IPS-NIHi11 (cell line): Measurements from ENCODE around the gene KCNJ1.

Source experiments
- DNase-seq: peaks from one replicate; pipeline ENCODE4 v3.0.0; 2012; ENCODE audit warnings: mixed read lengths, low spot score

The KCNJ1 gene

DNA sequence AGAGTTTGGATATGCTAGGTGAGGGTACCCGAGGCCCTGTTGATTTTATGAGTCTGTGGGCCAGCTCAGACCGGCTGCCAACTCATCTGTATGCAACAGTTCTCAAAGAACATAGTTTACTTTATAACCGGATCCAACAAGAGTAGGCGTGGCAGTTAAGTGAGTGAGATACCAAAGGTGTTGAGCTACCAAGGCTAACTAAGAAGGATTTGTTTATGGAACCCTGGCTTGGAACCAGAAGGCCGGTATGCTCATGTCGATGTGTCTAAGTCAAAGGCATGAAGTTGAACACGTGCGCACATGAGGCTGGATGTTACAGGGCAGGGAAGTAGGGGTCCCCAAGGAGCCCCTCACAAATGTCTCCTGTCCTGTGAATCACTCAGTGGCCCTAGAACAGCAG lies at the start of gene KCNJ1:
Gene KCNJ1, minus strand, starts transcription at position 20 of the 400 bp plus-strand sequence. CDS start 27,053 bp downstream, outside the sequence.
- no peak for DNase-seq

DNA sequence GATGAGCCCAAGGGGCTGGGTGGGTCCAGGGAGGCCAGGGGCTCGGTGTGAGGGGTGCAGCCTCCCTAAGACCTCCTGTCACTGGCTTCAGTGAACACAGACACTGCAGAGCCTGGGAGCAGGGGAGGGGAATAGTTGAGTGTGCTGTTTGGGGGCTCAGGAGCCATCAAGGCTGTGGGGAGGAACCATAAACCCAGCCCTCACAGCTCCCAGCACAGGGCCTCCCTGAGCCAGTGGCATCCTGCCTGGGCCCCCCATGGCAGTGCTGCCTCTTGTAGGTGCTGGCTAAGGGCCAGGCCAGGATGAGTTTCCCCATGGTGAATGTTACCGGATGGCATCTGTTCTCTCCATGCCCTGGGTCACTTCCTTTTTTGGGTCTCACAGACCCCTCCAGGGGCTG lies 49.6 kb upstream of the KCNJ1 start:
- DNase-seq = no peak

DNA sequence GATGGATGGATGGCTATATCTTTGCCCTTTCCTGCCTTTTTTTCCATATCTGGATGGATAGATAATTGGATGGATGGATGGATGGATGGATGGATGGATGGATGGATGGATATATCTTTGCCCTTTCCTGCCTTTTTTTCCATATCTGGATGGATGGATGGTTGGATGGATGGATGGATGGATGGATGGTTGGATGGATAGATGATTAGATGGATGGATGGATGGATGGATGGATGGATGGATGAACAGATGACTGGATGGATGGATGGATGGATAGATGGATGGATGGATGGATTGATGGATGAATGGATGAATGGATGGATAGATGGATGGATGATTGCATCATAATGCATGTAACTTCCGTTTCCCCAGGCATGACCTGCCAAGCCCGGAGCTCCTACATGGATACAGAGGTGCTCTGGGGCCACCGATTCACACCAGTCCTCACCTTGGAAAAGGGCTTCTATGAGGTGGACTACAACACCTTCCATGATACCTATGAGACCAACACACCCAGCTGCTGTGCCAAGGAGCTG lies 49.0 kb upstream of the KCNJ1 start:
- DNase-seq = no peak

DNA sequence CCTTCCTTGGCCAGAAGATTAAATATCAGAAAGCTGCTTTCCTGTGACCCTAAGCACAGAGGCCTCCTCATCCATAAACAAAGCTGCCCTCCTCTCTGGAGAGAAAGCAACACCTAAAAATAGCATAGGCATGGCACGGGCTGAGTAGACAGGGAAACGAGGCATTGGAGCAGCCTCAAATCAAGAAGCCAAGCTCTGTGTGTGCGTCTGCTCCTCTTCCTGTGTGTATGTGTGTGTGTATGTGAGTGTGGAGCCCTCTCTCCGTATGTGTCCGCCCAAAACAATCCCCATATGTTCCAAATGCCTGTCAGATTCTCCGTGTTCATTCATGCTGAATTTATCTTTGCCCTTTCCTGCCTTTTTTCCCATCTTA lies 48.0 kb upstream of the KCNJ1 start:
- DNase-seq = no peak

DNA sequence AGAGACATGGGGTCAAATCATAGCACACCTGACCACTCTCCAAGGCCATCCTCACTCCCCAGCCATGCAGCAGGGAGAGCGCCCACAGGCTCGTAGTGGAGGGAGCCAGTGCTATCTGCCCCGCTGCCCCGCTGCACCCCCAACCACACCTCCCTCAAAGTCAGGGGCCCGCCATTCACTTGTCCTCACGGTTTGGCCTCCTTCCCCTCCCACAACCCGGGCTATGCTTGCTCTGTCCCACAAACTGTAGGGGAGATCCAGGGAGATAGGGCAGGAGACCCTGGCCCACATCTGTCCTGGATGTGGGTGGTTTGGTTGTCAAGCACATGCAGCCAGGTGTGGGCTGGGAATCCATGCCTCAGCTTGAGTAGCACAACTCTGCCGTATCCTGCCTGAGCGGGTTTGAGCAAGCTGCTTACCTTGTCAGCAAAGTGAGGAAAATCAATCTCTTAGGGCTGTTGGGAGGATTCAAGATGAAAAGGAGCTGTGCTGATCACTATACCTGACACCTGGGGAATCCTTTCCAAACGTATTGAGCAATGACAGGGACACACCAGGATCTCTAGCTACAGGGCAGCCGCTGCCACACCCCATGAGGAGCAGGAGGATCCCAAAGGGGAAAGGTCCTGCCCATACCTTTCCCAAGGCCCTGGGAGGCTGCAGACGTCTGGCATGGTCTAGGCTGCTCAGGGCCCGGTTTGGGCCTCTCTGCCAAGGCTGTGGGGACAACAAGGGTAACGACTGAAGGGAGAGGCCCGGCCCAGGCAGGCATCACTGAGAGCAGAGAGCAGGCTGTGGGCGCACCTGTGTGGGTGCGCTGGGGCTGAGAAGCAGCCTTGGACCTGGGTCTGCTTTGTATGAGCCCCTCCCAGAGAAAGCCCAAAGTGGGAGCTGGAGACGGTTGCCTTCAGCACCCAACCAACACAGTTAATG lies 47.4 kb upstream of the KCNJ1 start:
- DNase-seq = no peak

DNA sequence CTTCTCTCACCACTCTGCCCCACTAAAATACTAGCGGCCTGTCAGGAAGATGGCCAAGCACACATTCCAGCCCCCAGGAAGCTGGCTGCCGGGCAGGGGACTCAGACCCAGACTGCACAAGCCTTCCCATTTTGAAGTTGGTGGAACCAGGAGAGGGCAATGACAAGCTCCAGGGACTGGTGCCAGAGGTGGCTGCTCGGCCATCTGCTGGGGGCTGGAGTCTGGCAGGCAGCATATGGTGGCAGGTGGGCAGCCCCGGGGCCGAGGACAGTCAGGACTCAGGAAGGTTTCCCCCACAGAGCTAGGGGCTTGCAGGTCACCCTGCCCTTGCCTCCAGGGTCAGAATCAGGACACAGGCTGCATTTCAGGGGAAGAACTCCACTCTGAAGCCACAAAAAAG lies 46.7 kb upstream of the KCNJ1 start:
- DNase-seq = no peak

DNA sequence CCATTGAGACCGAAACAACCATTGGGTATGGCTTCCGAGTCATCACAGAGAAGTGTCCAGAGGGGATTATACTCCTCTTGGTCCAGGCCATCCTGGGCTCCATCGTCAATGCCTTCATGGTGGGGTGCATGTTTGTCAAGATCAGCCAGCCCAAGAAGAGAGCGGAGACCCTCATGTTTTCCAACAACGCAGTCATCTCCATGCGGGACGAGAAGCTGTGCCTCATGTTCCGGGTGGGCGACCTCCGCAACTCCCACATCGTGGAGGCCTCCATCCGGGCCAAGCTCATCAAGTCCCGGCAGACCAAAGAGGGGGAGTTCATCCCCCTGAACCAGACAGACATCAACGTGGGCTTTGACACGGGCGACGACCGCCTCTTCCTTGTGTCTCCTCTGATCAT lies 44.6 kb upstream of the KCNJ1 start:
- no peak for DNase-seq

DNA sequence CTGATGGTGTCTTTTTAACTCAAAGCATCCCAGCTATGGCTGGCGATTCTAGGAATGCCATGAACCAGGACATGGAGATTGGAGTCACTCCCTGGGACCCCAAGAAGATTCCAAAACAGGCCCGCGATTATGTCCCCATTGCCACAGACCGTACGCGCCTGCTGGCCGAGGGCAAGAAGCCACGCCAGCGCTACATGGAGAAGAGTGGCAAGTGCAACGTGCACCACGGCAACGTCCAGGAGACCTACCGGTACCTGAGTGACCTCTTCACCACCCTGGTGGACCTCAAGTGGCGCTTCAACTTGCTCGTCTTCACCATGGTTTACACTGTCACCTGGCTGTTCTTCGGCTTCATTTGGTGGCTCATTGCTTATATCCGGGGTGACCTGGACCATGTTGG lies 44.1 kb upstream of the KCNJ1 start:
- DNase-seq = no peak

DNA sequence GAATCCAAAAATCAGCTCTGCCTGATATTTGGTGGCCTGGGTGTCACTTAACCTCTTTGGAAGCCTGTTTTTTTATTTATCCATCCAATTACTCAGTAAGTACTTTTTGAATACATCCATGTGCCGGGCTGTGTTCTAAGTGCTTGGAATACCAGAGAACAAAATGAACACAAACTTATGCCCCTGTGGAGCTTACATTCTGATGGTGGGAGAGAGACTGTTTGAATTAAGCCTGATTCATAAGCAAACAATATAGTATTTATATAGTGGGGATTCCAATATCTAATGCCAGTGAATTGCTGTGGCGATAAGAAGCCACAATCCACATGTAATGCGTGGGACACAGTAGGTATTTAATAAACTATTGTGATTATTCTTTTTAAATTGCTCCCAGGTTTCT lies 43.5 kb upstream of the KCNJ1 start:
- no peak for DNase-seq

DNA sequence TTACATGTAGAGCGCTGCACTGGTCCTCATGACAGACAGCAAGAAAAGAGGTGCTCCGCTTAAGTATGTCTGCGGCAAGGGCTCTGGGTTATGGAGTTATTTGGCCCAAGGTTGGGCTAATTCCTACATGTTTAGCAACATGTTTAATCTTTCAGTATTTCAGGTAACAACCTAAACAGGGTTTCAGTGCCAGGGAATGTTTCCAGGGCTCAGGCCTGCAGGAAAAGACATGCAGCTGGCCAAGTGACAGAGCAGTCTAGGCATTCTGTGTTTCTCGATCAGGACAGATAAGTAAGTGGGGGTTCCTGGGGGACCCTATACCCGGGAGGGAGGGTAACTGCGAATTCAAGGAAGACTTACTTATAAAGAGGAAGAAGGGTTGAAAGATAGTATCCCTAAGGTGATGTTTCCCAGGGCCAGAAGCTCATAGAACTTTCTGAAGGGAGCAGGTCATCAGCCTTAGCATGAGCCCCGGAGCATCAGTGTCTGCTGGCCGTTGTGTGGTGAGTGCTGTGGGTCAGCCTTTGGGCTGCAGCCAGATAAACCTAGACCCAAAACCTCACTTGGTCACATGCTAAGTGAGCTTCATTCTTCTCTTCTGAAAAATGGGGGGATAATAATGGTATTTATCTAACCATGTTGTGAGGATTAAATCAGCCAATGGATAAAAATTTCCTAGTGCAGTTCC lies 42.5 kb upstream of the KCNJ1 start:
- DNase-seq = no peak

DNA sequence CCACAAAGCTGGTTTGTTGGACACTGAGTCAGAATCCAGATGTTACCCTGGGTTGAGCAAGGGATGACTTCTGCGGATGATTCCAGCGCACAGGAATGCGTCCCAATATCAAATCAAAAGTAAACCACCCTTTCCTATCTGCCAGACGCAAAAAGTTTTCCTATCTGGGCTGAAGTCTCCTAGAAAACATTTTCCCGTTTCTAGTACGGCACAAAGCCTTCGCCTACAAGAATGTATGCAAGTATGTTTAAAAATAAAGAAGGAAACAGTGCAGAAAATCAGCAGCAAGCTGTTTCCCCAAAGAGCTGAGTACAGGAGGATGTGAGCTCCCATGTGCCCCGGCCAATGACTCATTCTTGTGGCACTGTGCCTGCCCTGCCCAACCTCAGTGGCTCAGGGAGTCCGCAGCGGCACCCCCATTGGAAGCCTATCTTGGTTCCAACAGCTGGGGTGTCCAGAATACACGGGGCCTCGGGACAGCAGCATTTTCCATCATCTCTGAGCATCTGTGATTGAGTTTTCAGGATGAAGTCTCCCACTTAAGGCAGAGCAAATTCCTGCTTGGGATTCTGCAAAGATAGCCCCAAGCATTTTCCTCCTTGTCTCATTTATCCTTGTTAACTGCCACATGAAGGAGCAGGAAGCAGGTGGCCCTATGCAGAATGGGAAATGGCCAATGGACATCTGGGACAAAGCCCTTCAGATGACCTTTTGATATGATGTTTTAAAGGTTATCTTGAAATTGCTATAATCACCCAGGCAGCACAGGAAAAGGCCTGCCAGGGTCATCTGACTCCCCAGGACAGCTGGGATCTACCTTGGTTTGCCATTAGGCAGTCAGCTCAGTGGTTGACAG lies 41.5 kb upstream of the KCNJ1 start:
- DNase-seq = no peak

DNA sequence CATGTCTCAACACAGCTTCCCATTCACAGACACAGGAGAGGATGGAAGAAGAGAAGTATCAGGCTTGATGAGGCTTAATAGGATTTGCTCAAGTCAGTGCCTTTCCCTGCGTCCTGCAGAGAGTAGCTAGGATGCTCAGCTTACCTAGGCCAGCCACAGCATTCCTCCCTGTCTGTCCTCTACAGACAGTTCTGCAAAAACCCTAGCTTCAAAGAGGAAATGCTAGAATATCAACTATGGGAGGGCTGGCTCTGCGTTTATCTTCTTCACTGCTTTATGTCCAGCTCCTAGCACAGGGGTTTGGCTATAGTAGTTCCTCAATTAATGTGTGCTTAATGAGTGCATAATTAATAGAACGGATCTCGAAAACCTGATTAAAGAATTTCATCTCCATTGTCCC lies 40.5 kb upstream of the KCNJ1 start:
- DNase-seq = no peak

DNA sequence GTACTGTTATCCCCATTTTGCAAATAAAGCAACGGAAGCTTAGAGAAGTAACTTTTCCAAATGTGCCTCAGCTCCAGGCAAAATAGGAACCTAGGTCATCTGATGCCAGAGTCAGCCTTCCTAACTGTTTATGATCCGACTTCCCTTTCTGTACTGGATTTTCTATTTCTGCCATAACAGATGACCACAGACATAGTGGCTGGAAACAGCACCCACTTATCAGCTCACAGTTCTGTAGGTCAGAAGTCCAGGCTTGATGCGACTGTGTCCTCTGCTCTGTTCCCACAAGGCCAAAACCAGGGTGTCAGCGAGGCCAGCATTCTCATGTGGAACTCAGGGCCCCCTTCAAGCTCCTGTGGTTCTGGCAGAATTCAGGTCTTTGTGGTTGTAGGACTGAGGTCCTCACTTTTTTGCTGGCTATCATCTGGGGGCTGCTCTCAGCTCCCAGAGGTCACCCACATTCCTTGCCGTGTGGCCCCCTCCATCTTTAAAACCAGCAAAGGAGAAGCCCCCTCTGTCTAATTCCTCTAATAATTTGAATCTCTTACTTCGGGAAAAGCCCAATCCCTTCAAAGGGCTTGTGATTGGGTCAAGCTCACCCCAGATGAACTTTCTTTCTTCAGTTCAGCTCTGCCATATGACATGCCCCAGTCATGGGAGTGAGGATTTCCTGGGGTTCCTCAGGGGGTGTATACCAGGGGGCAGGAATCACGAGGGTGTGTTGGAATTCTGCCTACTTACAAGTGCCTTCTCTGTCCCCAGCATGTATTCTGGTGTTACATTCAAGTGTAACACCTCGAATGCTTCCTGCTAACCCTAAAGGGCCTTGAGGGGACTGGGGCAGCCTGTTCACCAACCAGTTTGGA lies 39.3 kb upstream of the KCNJ1 start:
- no peak for DNase-seq

DNA sequence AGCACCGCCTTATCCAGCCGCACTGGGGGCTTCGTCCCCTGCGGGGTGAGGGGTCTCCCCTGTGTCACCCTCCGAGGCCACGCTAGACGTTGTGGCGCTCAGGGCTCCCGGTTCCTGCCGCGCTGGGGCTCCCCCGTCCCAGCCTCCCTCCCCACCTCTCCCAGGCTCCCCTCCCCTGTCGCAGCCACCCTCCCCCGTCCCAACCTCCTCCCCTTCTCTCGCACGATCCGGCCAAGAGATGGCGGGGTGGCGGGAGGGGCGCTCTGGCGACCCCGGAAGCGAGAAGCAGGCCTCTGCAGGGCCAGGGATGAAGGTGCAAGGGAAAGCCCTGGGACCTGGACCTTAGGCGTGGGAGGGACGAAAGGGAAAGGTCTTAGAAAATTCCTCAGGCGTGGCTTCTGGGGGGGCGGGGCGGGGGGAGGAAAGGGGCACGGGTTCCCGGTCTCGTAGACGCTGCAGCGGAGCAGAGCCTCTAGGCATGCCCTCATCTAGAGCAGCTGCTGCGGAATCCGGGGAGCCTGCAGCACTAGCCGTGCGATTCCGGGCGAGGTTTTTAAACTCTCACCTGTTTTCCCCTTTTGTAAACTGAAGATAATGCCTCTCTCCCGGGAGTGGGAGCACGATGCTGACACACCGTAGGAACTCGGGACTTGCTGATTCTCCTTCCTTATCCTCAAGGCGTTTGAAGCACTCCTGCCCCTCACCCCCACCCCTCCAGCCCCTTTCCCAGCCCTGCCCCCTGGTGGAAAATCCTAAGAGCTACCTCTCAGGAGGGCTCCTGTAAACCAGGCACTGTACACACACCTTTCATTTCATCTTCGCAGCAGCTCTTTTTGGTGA lies 38.5 kb upstream of the KCNJ1 start:
- DNase-seq = peak; percentile 84

DNA sequence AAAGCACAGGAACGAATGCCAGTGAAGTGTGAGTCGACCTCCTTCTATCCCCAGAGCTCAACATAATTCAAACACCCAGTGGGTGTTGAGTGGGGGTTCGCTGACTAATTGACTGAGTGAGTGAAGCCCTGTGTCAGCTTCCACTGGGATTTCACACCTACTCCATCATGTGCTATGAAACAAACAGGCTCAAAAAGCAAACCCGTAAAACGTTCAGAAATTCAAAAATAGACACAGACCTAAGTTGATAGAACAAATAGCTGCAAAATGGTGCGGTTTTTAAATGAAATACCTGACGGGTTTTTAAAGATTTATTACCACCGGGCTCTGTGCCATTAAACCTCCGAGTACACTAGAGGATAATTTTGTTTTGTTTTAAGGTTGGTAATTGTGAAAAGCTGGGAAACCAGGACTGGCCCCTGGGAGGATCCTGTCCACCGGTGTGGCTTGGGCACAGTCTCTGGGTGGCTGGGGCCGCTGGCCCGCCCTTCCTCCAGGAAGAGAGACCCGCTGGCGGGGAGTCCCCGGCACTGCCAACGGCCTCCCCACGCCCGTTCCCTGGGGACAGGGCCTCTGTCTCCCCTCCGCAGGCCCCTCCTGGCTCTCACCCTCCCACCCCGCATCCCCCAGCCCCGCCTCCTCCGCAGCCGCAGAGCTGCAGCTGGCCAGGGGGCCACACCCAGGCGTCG lies 37.7 kb upstream of the KCNJ1 start:
- DNase-seq = peak; percentile 75

DNA sequence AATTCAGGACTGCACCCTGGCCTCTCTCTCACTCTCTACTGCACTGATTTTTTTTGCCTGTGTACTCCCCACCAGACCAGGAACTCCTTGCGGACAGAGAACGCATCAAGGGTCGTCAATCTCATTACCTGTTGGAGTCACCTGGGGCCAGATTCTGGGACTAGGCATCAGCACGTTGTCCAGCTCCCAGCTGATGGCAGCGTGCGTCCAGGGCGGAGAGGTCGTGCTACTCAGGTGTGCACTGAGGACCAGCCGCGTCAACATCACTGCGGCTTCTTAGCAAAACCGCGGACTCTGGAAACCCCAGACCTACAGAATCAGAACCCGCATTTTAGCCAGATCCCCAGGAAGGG lies 37.2 kb upstream of the KCNJ1 start:
- DNase-seq = no peak

DNA sequence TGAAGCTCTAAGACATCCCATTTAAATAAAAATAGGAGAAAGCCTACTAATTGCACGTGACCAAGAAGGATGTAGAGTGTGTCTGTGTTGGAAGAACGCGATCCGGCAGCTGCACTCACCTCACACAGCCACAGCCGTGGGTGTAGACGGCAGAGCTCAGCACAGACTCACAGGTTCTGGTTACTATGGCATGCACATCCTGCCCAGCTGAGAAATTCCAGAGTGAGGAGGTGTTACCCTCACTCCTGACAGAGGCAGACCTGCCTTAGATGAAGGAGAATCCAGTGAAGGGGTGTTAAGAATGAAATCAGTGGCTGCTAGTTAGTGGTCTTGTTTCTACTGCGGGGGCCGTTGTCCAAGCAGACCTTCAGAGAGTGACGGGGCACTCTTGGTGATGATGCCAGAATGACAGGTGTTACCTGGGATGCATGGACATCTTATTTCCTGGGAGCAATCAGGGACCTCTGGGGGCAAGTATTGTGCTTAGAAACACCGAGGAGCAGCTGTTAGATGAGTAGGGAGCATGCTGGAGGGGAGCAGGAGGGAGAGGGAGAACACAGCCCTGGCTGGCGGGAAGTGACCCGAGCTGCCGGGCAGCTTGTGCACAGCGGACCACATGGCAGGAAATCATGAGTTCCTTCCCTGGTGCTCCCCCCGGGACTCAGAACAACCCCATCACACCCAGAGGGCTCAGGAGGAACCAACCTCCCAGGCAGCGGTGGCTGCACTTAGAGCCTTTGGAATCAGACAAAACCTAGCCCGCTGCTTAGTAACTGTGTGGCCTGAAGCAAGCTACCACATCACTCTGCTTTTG lies 36.4 kb upstream of the KCNJ1 start:
- peak; percentile 72 for DNase-seq

DNA sequence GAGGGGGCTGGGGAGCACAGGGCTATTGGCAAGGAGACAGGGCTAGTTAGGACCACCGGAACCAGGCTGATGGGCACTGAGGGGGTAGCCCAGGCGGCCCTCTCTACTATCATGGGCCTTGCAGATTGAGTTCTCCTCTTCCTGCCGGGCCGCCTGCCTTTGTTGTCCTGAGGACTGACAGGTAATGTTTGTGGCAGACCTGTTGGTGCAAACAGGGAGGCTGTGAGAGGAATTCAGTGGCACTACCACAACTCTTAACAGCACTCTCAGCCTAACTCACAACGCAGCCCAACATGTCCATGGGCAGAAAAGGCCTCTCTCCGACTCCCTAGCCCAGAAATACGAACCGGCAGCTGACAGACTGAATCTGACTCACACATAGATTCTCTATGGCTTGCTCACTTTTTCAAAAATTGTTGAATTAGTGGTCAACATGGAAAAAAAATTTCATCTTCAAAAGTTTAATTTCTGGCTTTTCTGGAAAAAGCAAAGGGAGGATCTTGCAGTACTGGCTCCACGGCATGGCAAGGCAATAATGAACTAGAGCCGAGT lies 35.5 kb upstream of the KCNJ1 start:
- DNase-seq = no peak
